H9 (cell line): Measurements from ENCODE around the gene FMNL1. TPM values are rescaled to one million over a fixed set of nuclear protein-coding genes. Genes with fewer than 3 reads are reported as not detected.
A peak's percentile ranks its signal among the peaks of the same experiment; 100 is the strongest.

ENCODE experiments used
- DNase-seq: peaks from one replicate; pipeline ENCODE4 v3.0.0-alpha.2; 2017
- H2AFZ ChIP-seq: one replicate; pipeline ENCODE4 v1.6.1; 2013; ENCODE audit warnings: mild to moderate bottlenecking, low read length, control low read depth, moderate library complexity
- H2AK5ac ChIP-seq: 2 replicates; pipeline ENCODE4 v1.6.1; 2013; ENCODE audit warnings: low read length, control low read depth, mixed read lengths; ENCODE audit not compliant: insufficient read length
- H2BK120ac ChIP-seq: one replicate; pipeline ENCODE4 v1.6.1; 2013; ENCODE audit warnings: low read depth, mild to moderate bottlenecking, low read length, control low read depth, inconsistent platforms; ENCODE audit not compliant: poor library complexity, severe bottlenecking
- H2BK12ac ChIP-seq: 2 replicates; pipeline ENCODE4 v1.6.1; 2013; ENCODE audit warnings: low read length, control low read depth, mixed read lengths, low read depth; ENCODE audit not compliant: insufficient read length
- H2BK15ac ChIP-seq: 2 replicates; pipeline ENCODE4 v1.6.1; 2013; ENCODE audit warnings: low read depth, low read length, control low read depth
- H2BK20ac ChIP-seq: one replicate; pipeline ENCODE4 v1.6.1; 2013; ENCODE audit warnings: low read depth, mild to moderate bottlenecking, low read length, control low read depth, inconsistent platforms; ENCODE audit not compliant: poor library complexity, severe bottlenecking
- H2BK5ac ChIP-seq: 2 replicates; pipeline ENCODE4 v1.6.1; 2013; ENCODE audit warnings: low read length, control low read depth, mixed read lengths; ENCODE audit not compliant: insufficient read length
- H3K14ac ChIP-seq: 2 replicates; pipeline ENCODE4 v1.6.1; 2013; ENCODE audit warnings: low read length, control low read depth; ENCODE audit not compliant: insufficient read depth
- H3K18ac ChIP-seq: 2 replicates; pipeline ENCODE4 v1.6.1; 2013; ENCODE audit warnings: low read depth, mild to moderate bottlenecking, mixed read lengths, low read length, control low read depth; ENCODE audit not compliant: insufficient read length
- H3K23ac ChIP-seq: 2 replicates; pipeline ENCODE4 v1.6.1; 2013; ENCODE audit warnings: low read length, control low read depth, mixed read lengths, low read depth; ENCODE audit not compliant: insufficient read length
- H3K23me2 ChIP-seq: 2 replicates; pipeline ENCODE4 v1.6.1; 2013; ENCODE audit warnings: low read depth, mild to moderate bottlenecking, mixed read lengths, low read length, control low read depth; ENCODE audit not compliant: insufficient read length, poor library complexity, severe bottlenecking
- H3K27ac ChIP-seq: 2 replicates; pipeline ENCODE4 v1.5.1; 2013; ENCODE audit warnings: low read length, control low read depth, mixed read lengths, low read depth; ENCODE audit not compliant: insufficient read length
- H3K27me3 ChIP-seq: 2 replicates; pipeline ENCODE4 v1.6.1; 2013; ENCODE audit warnings: low read length, control low read depth, inconsistent platforms; ENCODE audit not compliant: insufficient read depth
- H3K4ac ChIP-seq: 2 replicates; pipeline ENCODE4 v1.6.1; 2013; ENCODE audit warnings: low read depth, mild to moderate bottlenecking, control low read depth, inconsistent platforms, low read length, moderate library complexity
- H3K4me1 ChIP-seq: 2 replicates; pipeline ENCODE4 v1.6.1; 2013; ENCODE audit warnings: low read length, control low read depth, inconsistent platforms; ENCODE audit not compliant: insufficient read depth
- H3K4me2 ChIP-seq: 2 replicates; pipeline ENCODE4 v1.6.1; 2013; ENCODE audit warnings: low read length, control low read depth, mixed read lengths; ENCODE audit not compliant: insufficient read length, insufficient read depth
- H3K56ac ChIP-seq: 2 replicates; pipeline ENCODE4 v1.6.1; 2013; ENCODE audit warnings: low read depth, mild to moderate bottlenecking, mixed read lengths, low read length, control low read depth; ENCODE audit not compliant: insufficient read length
- H3K79me1 ChIP-seq: 2 replicates; pipeline ENCODE4 v1.6.1; 2013; ENCODE audit warnings: low read depth, mild to moderate bottlenecking, moderate library complexity, low read length, control low read depth, inconsistent platforms; ENCODE audit not compliant: insufficient read depth, poor library complexity, severe bottlenecking
- H3K79me2 ChIP-seq: 2 replicates; pipeline ENCODE4 v1.6.1; 2013; ENCODE audit warnings: low read length, control low read depth, inconsistent platforms; ENCODE audit not compliant: insufficient read depth
- H3K9ac ChIP-seq: 2 replicates; pipeline ENCODE4 v1.6.1; 2013; ENCODE audit warnings: low read length, control low read depth, mixed read lengths; ENCODE audit not compliant: insufficient read length; ENCODE audit errors: extremely low read depth
- H3K9me3 ChIP-seq: one replicate; pipeline ENCODE4 v1.6.1; 2013; ENCODE audit warnings: low read depth, low read length, inconsistent platforms; ENCODE audit not compliant: control insufficient read depth
- H3T11ph ChIP-seq: one replicate; pipeline ENCODE4 v1.6.1; 2013; ENCODE audit warnings: mild to moderate bottlenecking, low read length, control low read depth, inconsistent platforms
- H4K20me1 ChIP-seq: one replicate; pipeline ENCODE4 v1.6.1; 2013; ENCODE audit not compliant: control insufficient read depth, insufficient read length, insufficient read depth
- H4K5ac ChIP-seq: 2 replicates; pipeline ENCODE4 v1.6.1; 2013; ENCODE audit warnings: low read depth, mild to moderate bottlenecking, mixed read lengths, low read length, control low read depth; ENCODE audit not compliant: insufficient read length
- H4K8ac ChIP-seq: replicated peaks from 2 replicates; pipeline ENCODE4 v1.6.1; 2013; ENCODE audit warnings: low read length, control low read depth, mixed read lengths, low read depth; ENCODE audit not compliant: insufficient read length
- H4K91ac ChIP-seq: 2 replicates; pipeline ENCODE4 v1.6.1; 2013; ENCODE audit warnings: low read depth, mild to moderate bottlenecking, moderate library complexity, mixed read lengths, low read length, control low read depth; ENCODE audit not compliant: insufficient read length
- H3K27ac Mint-ChIP-seq, 3 experiments: 2 replicates in 2 of 3; 3 replicates in 1 of 3; pipeline ENCODE4 v1.8.0; 2020 to 2021; ENCODE audit warnings: mixed read lengths in 3 of 3, mild to moderate bottlenecking in 1 of 3, moderate library complexity in 1 of 3
- H3K27me3 Mint-ChIP-seq: 2 replicates; pipeline ENCODE4 v1.8.0; 2021; ENCODE audit warnings: low read depth, mild to moderate bottlenecking, moderate library complexity, mixed read lengths
- H3K36me3 Mint-ChIP-seq, 3 experiments: 2 replicates in 2 of 3; 3 replicates in 1 of 3; pipeline ENCODE4 v1.8.0; 2020 to 2021; ENCODE audit warnings: low read depth in 3 of 3, mixed read lengths in 3 of 3; ENCODE audit not compliant: insufficient read depth in 1 of 3
- H3K4me1 Mint-ChIP-seq, 2 experiments: 2 replicates each; pipeline ENCODE4 v1.8.0; 2020; ENCODE audit warnings: mixed read lengths in 2 of 2
- H3K4me3 Mint-ChIP-seq, 2 experiments: 2 replicates in 1 of 2; 3 replicates in 1 of 2; pipeline ENCODE4 v1.8.0; 2020 to 2021; ENCODE audit warnings: mild to moderate bottlenecking in 2 of 2, mixed read lengths in 2 of 2, moderate library complexity in 1 of 2
- H3K9me3 Mint-ChIP-seq, 2 experiments: 2 replicates in 1 of 2; 3 replicates in 1 of 2; pipeline ENCODE4 v1.8.0; 2020; ENCODE audit warnings: mild to moderate bottlenecking in 2 of 2, mixed read lengths in 2 of 2, moderate library complexity in 1 of 2
- WGBS: extraction: QIAGEN DNeasy Blood & Tissue Kit; methylation state at CpG from one replicate; pipeline ENCODE4 v1.1.7; 2013; ENCODE audit warnings: missing lambda C conversion rate, low lambda C conversion rate, mixed read lengths; ENCODE audit not compliant: insufficient read length; ENCODE audit errors: extremely low coverage; 5-methylcytosine and 5-hydroxymethylcytosine counted together
- total RNA-seq: library from RNA; stranded (reverse); gene quantifications from 2 replicates; pipeline ENCODE4 v1.2.1, GENCODE V29; 2021
- TF ChIP-seq, protein P1 (sequence below): fragments of 200-600 bp; sonication (generic); conservative IDR thresholded peaks from 3 replicates; pipeline ENCODE4 v1.8.0; 2021; ENCODE audit warnings: antibody characterized with exemption, mild to moderate bottlenecking

The FMNL1 gene
- total RNA-seq, 1 experiment from 2014 or later = 6.9 TPM

DNA sequence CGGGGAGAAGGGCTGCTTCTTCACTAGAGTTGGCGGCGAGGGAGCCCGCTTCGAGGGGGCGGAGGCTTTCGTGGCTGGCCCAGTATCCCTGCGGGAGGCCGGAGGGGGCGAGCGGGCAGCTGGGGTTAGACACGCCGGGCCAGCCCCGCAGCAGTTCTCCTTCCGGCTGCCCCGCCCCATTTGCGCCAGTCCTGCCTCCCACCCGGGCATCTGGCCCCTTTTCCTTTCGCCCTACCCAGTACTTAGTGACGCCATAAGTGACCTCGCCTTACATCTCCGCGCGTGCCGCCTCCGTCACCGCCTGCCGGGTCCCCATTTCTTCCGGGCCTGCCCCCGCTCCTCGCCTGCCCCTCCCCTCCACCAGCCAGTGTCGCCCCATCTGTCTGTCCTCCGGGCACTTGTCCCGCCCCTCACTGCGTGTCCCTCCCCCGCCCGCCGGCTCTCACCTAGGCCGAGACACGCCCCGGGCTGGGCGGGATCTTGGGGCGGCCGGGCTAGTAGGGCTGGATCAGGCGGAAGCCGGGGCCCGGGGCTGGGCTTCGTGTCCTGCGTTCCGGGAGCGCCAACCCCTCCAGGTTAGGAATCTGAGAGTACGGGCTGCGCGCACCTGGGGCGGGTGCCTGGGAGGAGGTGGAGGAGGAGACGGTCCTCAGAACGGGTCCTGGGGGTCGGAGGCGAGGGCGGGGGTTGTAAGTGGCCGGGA, 25.9 kb downstream of the FMNL1 start:
- H3K4me2 ChIP-seq = peak overlapping the region; percentile 72

More for the DNA sequence above, 25.9 kb downstream of the FMNL1 start:
- Histone ChIP-seq H2BK12ac (no peak overlapping the region), H3K4ac (no peak overlapping the region), H3T11ph (no peak overlapping the region), H2BK120ac (no peak overlapping the region), H3K9me3 (no peaks in the 10 kb centered on the region), H2AK5ac (no peak overlapping the region), H3K27ac (no peak overlapping the region), H3K79me1 (no peaks in the 10 kb centered on the region), H4K20me1 (no peaks in the 10 kb centered on the region), H2AFZ (no peak overlapping the region), H4K8ac (no peak overlapping the region), H3K4me1 (no peaks in the 10 kb centered on the region; the same call in 1 of the 2 replicates), H3K9ac (peak overlapping the region; percentile 57), H3K18ac (peak overlapping the region; percentile 90), H3K27me3 (no peaks in the 10 kb centered on the region), H3K56ac (no peak overlapping the region), H3K79me2 (no peaks in the 10 kb centered on the region), H4K5ac (no peak overlapping the region), H3K23me2 (peaks cover 14% of the 10 kb centered on the region), H3K14ac (peak overlapping the region; percentile 82), H2BK5ac (no peak overlapping the region), H2BK20ac (no peak overlapping the region), H4K91ac (no peak overlapping the region), H3K23ac (no peak overlapping the region), H2BK15ac (no peak overlapping the region)
- peak overlapping the region; percentile 87 to 97 (median 94); a peak in 5 of 7 replicates for H3K27ac Mint-ChIP-seq
- no CpG with 5 or more reads among the region's 61 CpGs for WGBS
- H3K27me3 Mint-ChIP-seq = peaks cover 20% of the 10 kb centered on the region
- TF ChIP-seq, protein P1, sequence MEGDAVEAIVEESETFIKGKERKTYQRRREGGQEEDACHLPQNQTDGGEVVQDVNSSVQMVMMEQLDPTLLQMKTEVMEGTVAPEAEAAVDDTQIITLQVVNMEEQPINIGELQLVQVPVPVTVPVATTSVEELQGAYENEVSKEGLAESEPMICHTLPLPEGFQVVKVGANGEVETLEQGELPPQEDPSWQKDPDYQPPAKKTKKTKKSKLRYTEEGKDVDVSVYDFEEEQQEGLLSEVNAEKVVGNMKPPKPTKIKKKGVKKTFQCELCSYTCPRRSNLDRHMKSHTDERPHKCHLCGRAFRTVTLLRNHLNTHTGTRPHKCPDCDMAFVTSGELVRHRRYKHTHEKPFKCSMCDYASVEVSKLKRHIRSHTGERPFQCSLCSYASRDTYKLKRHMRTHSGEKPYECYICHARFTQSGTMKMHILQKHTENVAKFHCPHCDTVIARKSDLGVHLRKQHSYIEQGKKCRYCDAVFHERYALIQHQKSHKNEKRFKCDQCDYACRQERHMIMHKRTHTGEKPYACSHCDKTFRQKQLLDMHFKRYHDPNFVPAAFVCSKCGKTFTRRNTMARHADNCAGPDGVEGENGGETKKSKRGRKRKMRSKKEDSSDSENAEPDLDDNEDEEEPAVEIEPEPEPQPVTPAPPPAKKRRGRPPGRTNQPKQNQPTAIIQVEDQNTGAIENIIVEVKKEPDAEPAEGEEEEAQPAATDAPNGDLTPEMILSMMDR = no peak
- DNase-seq = peak; percentile 100
- H3K4me1 Mint-ChIP-seq = peaks cover 14 to 24% of the 10 kb centered on the region in 2 experiments
- peak overlapping the region; percentile 84 to 90 for H3K4me3 Mint-ChIP-seq
- H3K36me3 Mint-ChIP-seq = peaks cover 9 to 15% (median 9%) of the 10 kb centered on the region in 3 experiments
- no peaks in the 10 kb centered on the region for H3K9me3 Mint-ChIP-seq
